HG02798 (cell line): ENCODE results near the gene PCDHA1.

Experiments used
- ATAC-seq: cut with Tn5 transposase; IDR thresholded peaks from one replicate; pipeline ENCODE4 v1.9.1; 2021; ENCODE audit warnings: mild to moderate bottlenecking; ENCODE audit not compliant: unreplicated experiment, poor library complexity

Gene PCDHA1

GRCh38 chr5:140883373-140883772 lies 97.4 kb downstream of the PCDHA1 start:
- ATAC-seq: no peak

- no peak for ATAC-seq
Observed at GRCh38 chr5:140883927-140884697, 98.2 kb downstream of the PCDHA1 start.

- no peak for ATAC-seq
Observed at GRCh38 chr5:140916325-140916724, 130.4 kb downstream of the PCDHA1 start.

GRCh38 chr5:140923601-140924000 lies 137.7 kb downstream of the PCDHA1 start:
- ATAC-seq: no peak

- ATAC-seq: no peak
Observed at GRCh38 chr5:140925806-140926442, 140.0 kb downstream of the PCDHA1 start, which contains the start of gene PCDHAC1. Gene PCDHAC1 (plus strand): TSS chr5:140926299. CDS start chr5:140926893, 594 bp downstream.

- no peak for ATAC-seq
Observed at GRCh38 chr5:140926443-140927227, 140.7 kb downstream of the PCDHA1 start.

GRCh38 chr5:140927228-140927573 lies 141.3 kb downstream of the PCDHA1 start:
- no peak for ATAC-seq

GRCh38 chr5:140934964-140935606 lies 149.1 kb downstream of the PCDHA1 start:
- ATAC-seq: no peak

- ATAC-seq: no peak
Observed at GRCh38 chr5:140946578-140946977, 160.6 kb downstream of the PCDHA1 start.

GRCh38 chr5:140951636-140952035 lies 165.7 kb downstream of the PCDHA1 start:
- ATAC-seq: no peak

- no peak for ATAC-seq
Observed at GRCh38 chr5:140953234-140953633, 167.3 kb downstream of the PCDHA1 start.

- ATAC-seq: no peak
Observed at GRCh38 chr5:140962190-140962589, 176.2 kb downstream of the PCDHA1 start.

- ATAC-seq: no peak
Observed at GRCh38 chr5:140964356-140964755, 178.4 kb downstream of the PCDHA1 start.

- no peak for ATAC-seq
Observed at GRCh38 chr5:140965905-140966292, 180.0 kb downstream of the PCDHA1 start.

GRCh38 chr5:140966293-140967225 lies 180.6 kb downstream of the PCDHA1 start, which contains the start of gene PCDHAC2:
Gene PCDHAC2 (plus strand): TSS chr5:140966476. CDS start chr5:140966767, 291 bp downstream.
- ATAC-seq: no peak

GRCh38 chr5:140967226-140967893 lies 181.4 kb downstream of the PCDHA1 start:
- ATAC-seq: no peak

- ATAC-seq: no peak
Observed at GRCh38 chr5:140969880-140970279, 183.9 kb downstream of the PCDHA1 start.

GRCh38 chr5:140973550-140973949 lies 187.6 kb downstream of the PCDHA1 start:
- no peak for ATAC-seq

GRCh38 chr5:140977003-140977402 lies 191.1 kb downstream of the PCDHA1 start:
- no peak for ATAC-seq
